Glutamatergic neuron (in vitro differentiated cells): Measurements from ENCODE around the gene FRMD3. TPM values are rescaled to one million over a fixed set of nuclear protein-coding genes. Genes with fewer than 3 reads are reported as not detected.
A peak's percentile ranks its signal among the peaks of the same experiment; 100 is the strongest.

ENCODE experiments used
- DNase-seq: peaks from one replicate; pipeline ENCODE4 v3.0.0; 2022
- H3K27ac Mint-ChIP-seq: one replicate; pipeline ENCODE4 v1.8.0; 2020; ENCODE audit warnings: mild to moderate bottlenecking, mixed read lengths, inconsistent platforms; ENCODE audit not compliant: unreplicated experiment
- H3K27me3 Mint-ChIP-seq: one replicate; pipeline ENCODE4 v1.8.0; 2020; ENCODE audit warnings: mild to moderate bottlenecking, moderate library complexity, mixed read lengths, inconsistent platforms; ENCODE audit not compliant: unreplicated experiment
- H3K36me3 Mint-ChIP-seq: one replicate; pipeline ENCODE4 v1.8.0; 2020; ENCODE audit warnings: mild to moderate bottlenecking, mixed read lengths, inconsistent platforms; ENCODE audit not compliant: unreplicated experiment
- H3K4me1 Mint-ChIP-seq: one replicate; pipeline ENCODE4 v1.8.0; 2020; ENCODE audit warnings: mild to moderate bottlenecking, low read depth, mixed read lengths, inconsistent platforms; ENCODE audit not compliant: unreplicated experiment
- H3K4me3 Mint-ChIP-seq: one replicate; pipeline ENCODE4 v1.8.0; 2020; ENCODE audit warnings: mild to moderate bottlenecking, mixed read lengths, inconsistent platforms; ENCODE audit not compliant: unreplicated experiment
- H3K9me3 Mint-ChIP-seq: one replicate; pipeline ENCODE4 v1.8.0; 2020; ENCODE audit warnings: mild to moderate bottlenecking, moderate library complexity, mixed read lengths, inconsistent platforms; ENCODE audit not compliant: unreplicated experiment
- CTCF ChIP-seq: fragments of 200-600 bp; sonication (generic); IDR thresholded peaks from one replicate; pipeline ENCODE4 v1.5.0; 2021; ENCODE audit not compliant: partially characterized antibody, unreplicated experiment
- total RNA-seq: library from RNA; stranded (reverse); fragmentation: NEBNext Ultra II Directional; extraction: Animal tissue kit (Norgen Biotek cat#: 25700); gene quantifications from one replicate; pipeline ENCODE4 v1.2.1, GENCODE V29; 2021; ENCODE audit not compliant: unreplicated experiment

FRMD3 gene
- total RNA-seq, 1 donor from 2014 or later = 20.7 TPM

- H3K4me3 Mint-ChIP-seq = no peak overlapping the region
- no peak for TF ChIP-seq CTCF
Observed at GRCh38 chr9:83385317-83385716, 152.9 kb downstream of the FRMD3 start.

GRCh38 chr9:83384214-83384613 lies 154.0 kb downstream of the FRMD3 start:
- H3K27me3 Mint-ChIP-seq = peaks cover 4% of the 10 kb centered on the region
- no peak for TF ChIP-seq CTCF
- H3K4me3 Mint-ChIP-seq = no peak overlapping the region
- peaks cover 13% of the 10 kb centered on the region for H3K36me3 Mint-ChIP-seq
- H3K4me1 Mint-ChIP-seq = peaks cover 25% of the 10 kb centered on the region
- H3K9me3 Mint-ChIP-seq = no peaks in the 10 kb centered on the region
- peak; percentile 23 for DNase-seq
- peak overlapping the region; percentile 62 for H3K27ac Mint-ChIP-seq

More at GRCh38 chr9:83385317-83385716, 152.9 kb downstream of the FRMD3 start:
- peaks cover 25% of the 10 kb centered on the region for H3K4me1 Mint-ChIP-seq
- DNase-seq = no peak
- H3K27me3 Mint-ChIP-seq = peaks cover 4% of the 10 kb centered on the region
- no peak overlapping the region for H3K27ac Mint-ChIP-seq
- peaks cover 6% of the 10 kb centered on the region for H3K36me3 Mint-ChIP-seq
- H3K9me3 Mint-ChIP-seq = peaks cover 1% of the 10 kb centered on the region

GRCh38 chr9:83383034-83383433 lies 155.2 kb downstream of the FRMD3 start:
- peaks cover 4% of the 10 kb centered on the region for H3K27me3 Mint-ChIP-seq
- H3K9me3 Mint-ChIP-seq = no peaks in the 10 kb centered on the region
- H3K27ac Mint-ChIP-seq = no peak overlapping the region
- TF ChIP-seq CTCF = no peak
- H3K36me3 Mint-ChIP-seq = peaks cover 13% of the 10 kb centered on the region
- H3K4me3 Mint-ChIP-seq = no peak overlapping the region
- peaks cover 27% of the 10 kb centered on the region for H3K4me1 Mint-ChIP-seq
- DNase-seq = no peak

GRCh38 chr9:83382421-83382820 lies 155.8 kb downstream of the FRMD3 start:
- Mint-ChIP-seq H3K4me3 (no peak overlapping the region), H3K27ac (no peak overlapping the region), H3K36me3 (peaks cover 13% of the 10 kb centered on the region), H3K4me1 (peaks cover 27% of the 10 kb centered on the region), H3K27me3 (peaks cover 4% of the 10 kb centered on the region), H3K9me3 (no peaks in the 10 kb centered on the region)
- no peak for DNase-seq
- TF ChIP-seq CTCF = no peak

- no peak for TF ChIP-seq CTCF
- Mint-ChIP-seq H3K27ac (peak overlapping the region; percentile 34), H3K4me3 (no peak overlapping the region), H3K36me3 (peaks cover 13% of the 10 kb centered on the region), H3K27me3 (peaks cover 4% of the 10 kb centered on the region), H3K4me1 (peaks cover 17% of the 10 kb centered on the region), H3K9me3 (no peaks in the 10 kb centered on the region)
- no peak for DNase-seq
Observed at GRCh38 chr9:83379045-83379444, 159.2 kb downstream of the FRMD3 start.
